ENCODE results near the gene SMIM28. TPM values are rescaled to one million over a fixed set of nuclear protein-coding genes. Genes with fewer than 3 reads are reported as not detected.

Gene SMIM28
- polyA plus RNA-seq, 1 donor from 2014 or later = not detected

GRCh38 chr6:138347864-138348263, 29.8 kb upstream of the SMIM28 start:
- Histone ChIP-seq H3K4me3 (ENCODE audit: low read length) (no peak overlapping the region), H3K9me3 (ENCODE audit: low read length) (no peaks in the 10 kb centered on the region), H3F3A (ENCODE audit: insufficient read depth, low read length, poor library complexity, severe bottlenecking) (no peaks in the 10 kb centered on the region), H3K4me2 (ENCODE audit: low read length) (no peak overlapping the region), H3K27ac (ENCODE audit: low read length) (no peak overlapping the region), H3K79me2 (replicated peaks; ENCODE audit: insufficient read depth, low read length) (no peaks in the 10 kb centered on the region), H2AFZ (ENCODE audit: low read depth, low read length) (no peak overlapping the region), H4K20me1 (ENCODE audit: insufficient read depth) (no peaks in the 10 kb centered on the region), H3K9me2 (ENCODE audit: insufficient read depth, low read length) (no peaks in the 10 kb centered on the region), H3K27me3 (ENCODE audit: insufficient read depth, low read depth, low read length) (no peaks in the 10 kb centered on the region), H3K9ac (ENCODE audit: low read length) (no peak overlapping the region), H3K36me3 (ENCODE audit: insufficient read depth, low read length) (no peaks in the 10 kb centered on the region)
- no peak for TF ChIP-seq RAD21 (conservative IDR thresholded peaks at IDR 0.05)
- no peak for TF ChIP-seq POLR2AphosphoS5 (IDR thresholded peaks at IDR 0.05)
- no peak for TF ChIP-seq REST (IDR thresholded peaks at IDR 0.05; ENCODE audit: borderline replicate concordance)

DNA sequence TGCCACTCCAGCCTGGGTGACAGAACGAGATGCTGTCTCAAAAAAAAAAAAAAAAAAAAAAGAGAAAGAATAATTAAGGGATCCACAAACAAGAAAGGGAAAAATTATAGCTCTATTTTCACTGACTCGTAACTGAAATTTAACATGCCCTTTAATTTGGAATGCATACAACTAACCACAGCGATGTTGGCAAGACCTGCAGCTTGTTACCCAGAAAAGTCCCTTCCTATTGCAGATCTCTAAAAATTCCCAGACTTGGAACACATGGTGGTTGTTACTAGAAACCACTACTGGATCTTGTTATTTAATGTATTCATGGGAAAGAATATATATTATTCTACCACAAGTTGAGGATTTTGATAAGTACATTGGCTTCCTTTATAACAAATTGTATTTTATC, 27.8 kb upstream of the SMIM28 start:
- no peak overlapping the region for H2AFZ ChIP-seq (ENCODE audit: low read depth, low read length)
- H3F3A ChIP-seq (ENCODE audit: insufficient read depth, low read length, poor library complexity, severe bottlenecking) = no peaks in the 10 kb centered on the region
- H3K4me2 ChIP-seq (ENCODE audit: low read length) = no peak overlapping the region
- no peaks in the 10 kb centered on the region for H3K79me2 ChIP-seq (replicated peaks; ENCODE audit: insufficient read depth, low read length)
- H3K9me2 ChIP-seq (ENCODE audit: insufficient read depth, low read length) = no peaks in the 10 kb centered on the region
- H3K4me3 ChIP-seq (ENCODE audit: low read length) = no peak overlapping the region
- H4K20me1 ChIP-seq (ENCODE audit: insufficient read depth) = no peaks in the 10 kb centered on the region
- H3K9ac ChIP-seq (ENCODE audit: low read length) = no peak overlapping the region
- H3K36me3 ChIP-seq (ENCODE audit: insufficient read depth, low read length) = no peaks in the 10 kb centered on the region
- H3K27ac ChIP-seq (ENCODE audit: low read length) = no peak overlapping the region
- no peak for TF ChIP-seq EZH2 (IDR thresholded peaks at IDR 0.05; ENCODE audit: borderline replicate concordance, insufficient read depth, low read length, poor library complexity, severe bottlenecking)
- TF ChIP-seq REST (IDR thresholded peaks at IDR 0.05; ENCODE audit: borderline replicate concordance) = no peak
- H3K9me3 ChIP-seq (ENCODE audit: low read length) = no peaks in the 10 kb centered on the region
- no peaks in the 10 kb centered on the region for H3K27me3 ChIP-seq (ENCODE audit: insufficient read depth, low read depth, low read length)

GRCh38 chr6:138357928-138358327, 19.8 kb upstream of the SMIM28 start:
- H3K9me3 ChIP-seq (ENCODE audit: low read length) = no peaks in the 10 kb centered on the region
- H3K4me2 ChIP-seq (ENCODE audit: low read length) = no peak overlapping the region
- no peaks in the 10 kb centered on the region for H3K79me2 ChIP-seq (replicated peaks; ENCODE audit: insufficient read depth, low read length)
- TF ChIP-seq RAD21 (conservative IDR thresholded peaks at IDR 0.05) (no peak), MXI1 (conservative IDR thresholded peaks at IDR 0.05; ENCODE audit: poor library complexity, severe bottlenecking) (no peak), SMC3 (conservative IDR thresholded peaks at IDR 0.05; ENCODE audit: poor library complexity) (no peak), TAF1 (IDR thresholded peaks at IDR 0.05; ENCODE audit: low read depth) (no peak), REST (IDR thresholded peaks at IDR 0.05; ENCODE audit: borderline replicate concordance) (no peak), EP300 (conservative IDR thresholded peaks at IDR 0.05; ENCODE audit: poor library complexity, severe bottlenecking) (no peak), POLR2AphosphoS5 (IDR thresholded peaks at IDR 0.05) (no peak), EZH2 (IDR thresholded peaks at IDR 0.05; ENCODE audit: borderline replicate concordance, insufficient read depth, low read length, poor library complexity, severe bottlenecking) (no peak)
- TF ChIP-seq, protein P1, sequence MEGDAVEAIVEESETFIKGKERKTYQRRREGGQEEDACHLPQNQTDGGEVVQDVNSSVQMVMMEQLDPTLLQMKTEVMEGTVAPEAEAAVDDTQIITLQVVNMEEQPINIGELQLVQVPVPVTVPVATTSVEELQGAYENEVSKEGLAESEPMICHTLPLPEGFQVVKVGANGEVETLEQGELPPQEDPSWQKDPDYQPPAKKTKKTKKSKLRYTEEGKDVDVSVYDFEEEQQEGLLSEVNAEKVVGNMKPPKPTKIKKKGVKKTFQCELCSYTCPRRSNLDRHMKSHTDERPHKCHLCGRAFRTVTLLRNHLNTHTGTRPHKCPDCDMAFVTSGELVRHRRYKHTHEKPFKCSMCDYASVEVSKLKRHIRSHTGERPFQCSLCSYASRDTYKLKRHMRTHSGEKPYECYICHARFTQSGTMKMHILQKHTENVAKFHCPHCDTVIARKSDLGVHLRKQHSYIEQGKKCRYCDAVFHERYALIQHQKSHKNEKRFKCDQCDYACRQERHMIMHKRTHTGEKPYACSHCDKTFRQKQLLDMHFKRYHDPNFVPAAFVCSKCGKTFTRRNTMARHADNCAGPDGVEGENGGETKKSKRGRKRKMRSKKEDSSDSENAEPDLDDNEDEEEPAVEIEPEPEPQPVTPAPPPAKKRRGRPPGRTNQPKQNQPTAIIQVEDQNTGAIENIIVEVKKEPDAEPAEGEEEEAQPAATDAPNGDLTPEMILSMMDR (IDR thresholded peaks at IDR 0.05; ENCODE audit: poor library complexity, severe bottlenecking) = no peak
- H3K9ac ChIP-seq (ENCODE audit: low read length) = no peak overlapping the region
- no peaks in the 10 kb centered on the region for H3K36me3 ChIP-seq (ENCODE audit: insufficient read depth, low read length)
- H3K9me2 ChIP-seq (ENCODE audit: insufficient read depth, low read length) = no peaks in the 10 kb centered on the region
- no peaks in the 10 kb centered on the region for H3K27me3 ChIP-seq (ENCODE audit: insufficient read depth, low read depth, low read length)
- H3K4me3 ChIP-seq (ENCODE audit: low read length) = no peak overlapping the region
- H3F3A ChIP-seq (ENCODE audit: insufficient read depth, low read length, poor library complexity, severe bottlenecking) = no peaks in the 10 kb centered on the region
- no peak overlapping the region for H2AFZ ChIP-seq (ENCODE audit: low read depth, low read length)
- H4K20me1 ChIP-seq (ENCODE audit: insufficient read depth) = no peaks in the 10 kb centered on the region
- no peak overlapping the region for H3K27ac ChIP-seq (ENCODE audit: low read length)
